Kidney epithelial cell (primary cell): ENCODE results near the gene GALNT17. TPM values are rescaled to one million over a fixed set of nuclear protein-coding genes. Genes with fewer than 3 reads are reported as not detected.

Source experiments
- DNase-seq: peaks from one replicate; pipeline ENCODE4 v3.0.0-alpha.2; 2010; ENCODE audit warnings: low read depth
- H3K27me3 ChIP-seq: 2 replicates; pipeline ENCODE4 v1.6.0; 2011; ENCODE audit warnings: low read length; ENCODE audit not compliant: control insufficient read depth, insufficient read depth
- H3K36me3 ChIP-seq: 2 replicates; pipeline ENCODE4 v1.5.1; 2011; ENCODE audit warnings: low read length; ENCODE audit not compliant: control insufficient read depth, insufficient read depth
- H3K4me3 ChIP-seq: 2 replicates; pipeline ENCODE4 v1.5.1; 2011; ENCODE audit warnings: low read depth, mild to moderate bottlenecking, control low read depth, low read length
- CTCF ChIP-seq: IDR thresholded peaks from 2 replicates; pipeline ENCODE4 v1.5.1; 2011; ENCODE audit warnings: mild to moderate bottlenecking, moderate library complexity, low read length, control low read depth, inconsistent platforms; ENCODE audit not compliant: insufficient read depth, poor library complexity, severe bottlenecking
- total RNA-seq: library from RNA; depleted of rRNA; stranded (reverse); fragments of >200 nt; gene quantifications from 2 replicates; pipeline ENCODE4 v1.2.3, GENCODE V29; 2015

GALNT17 gene
- total RNA-seq, 1 donor from 2014 or later: 3.3 TPM

- no peak for DNase-seq
- H3K36me3 ChIP-seq: no peaks in the 10 kb centered on the region
- H3K4me3 ChIP-seq: no peak overlapping the region
- no peak for TF ChIP-seq CTCF
- no peaks in the 10 kb centered on the region for H3K27me3 ChIP-seq
Observed at GRCh38 chr7:71507680-71508602, 376.0 kb downstream of the GALNT17 start.

GRCh38 chr7:71509381-71509780, 377.4 kb downstream of the GALNT17 start:
- DNase-seq: no peak
- no peaks in the 10 kb centered on the region for H3K27me3 ChIP-seq
- H3K36me3 ChIP-seq: no peaks in the 10 kb centered on the region
- H3K4me3 ChIP-seq: no peak overlapping the region
- TF ChIP-seq CTCF: no peak

- H3K36me3 ChIP-seq: no peaks in the 10 kb centered on the region
- H3K4me3 ChIP-seq: no peak overlapping the region
- H3K27me3 ChIP-seq: no peaks in the 10 kb centered on the region
- DNase-seq: no peak
- TF ChIP-seq CTCF: no peak
Observed at GRCh38 chr7:71511361-71511807, 379.4 kb downstream of the GALNT17 start.

GRCh38 chr7:71517940-71518699, 386.2 kb downstream of the GALNT17 start:
- no peak for TF ChIP-seq CTCF
- H3K27me3 ChIP-seq: no peaks in the 10 kb centered on the region
- no peak for DNase-seq
- H3K36me3 ChIP-seq: no peaks in the 10 kb centered on the region
- H3K4me3 ChIP-seq: no peak overlapping the region

GRCh38 chr7:71518880-71519279, 386.9 kb downstream of the GALNT17 start:
- no peak for DNase-seq
- Histone ChIP-seq H3K36me3 (no peaks in the 10 kb centered on the region), H3K4me3 (no peak overlapping the region), H3K27me3 (no peaks in the 10 kb centered on the region)
- no peak for TF ChIP-seq CTCF
